ENCODE results near the gene YES1.

DNA sequence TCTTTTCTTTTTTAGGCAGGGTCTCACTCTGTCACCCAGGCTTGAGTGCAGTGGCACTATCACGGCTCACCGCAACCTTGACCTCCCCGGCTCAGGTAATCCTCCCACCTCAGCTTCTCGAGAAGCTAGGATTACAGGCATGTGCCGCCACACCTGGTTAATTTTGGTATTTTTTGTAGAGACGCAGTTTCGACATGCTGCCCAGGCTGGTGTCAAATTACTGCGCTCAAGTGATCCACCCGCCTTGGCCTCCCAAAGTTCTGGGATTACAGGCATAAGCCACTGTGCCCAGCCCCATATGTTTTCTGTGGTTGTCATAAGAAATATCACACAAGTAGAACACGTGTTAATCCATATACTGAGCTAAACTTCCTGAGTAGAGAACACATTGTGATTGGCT lies 114.2 kb downstream of the YES1 start:
- TF ChIP-seq, protein P1, sequence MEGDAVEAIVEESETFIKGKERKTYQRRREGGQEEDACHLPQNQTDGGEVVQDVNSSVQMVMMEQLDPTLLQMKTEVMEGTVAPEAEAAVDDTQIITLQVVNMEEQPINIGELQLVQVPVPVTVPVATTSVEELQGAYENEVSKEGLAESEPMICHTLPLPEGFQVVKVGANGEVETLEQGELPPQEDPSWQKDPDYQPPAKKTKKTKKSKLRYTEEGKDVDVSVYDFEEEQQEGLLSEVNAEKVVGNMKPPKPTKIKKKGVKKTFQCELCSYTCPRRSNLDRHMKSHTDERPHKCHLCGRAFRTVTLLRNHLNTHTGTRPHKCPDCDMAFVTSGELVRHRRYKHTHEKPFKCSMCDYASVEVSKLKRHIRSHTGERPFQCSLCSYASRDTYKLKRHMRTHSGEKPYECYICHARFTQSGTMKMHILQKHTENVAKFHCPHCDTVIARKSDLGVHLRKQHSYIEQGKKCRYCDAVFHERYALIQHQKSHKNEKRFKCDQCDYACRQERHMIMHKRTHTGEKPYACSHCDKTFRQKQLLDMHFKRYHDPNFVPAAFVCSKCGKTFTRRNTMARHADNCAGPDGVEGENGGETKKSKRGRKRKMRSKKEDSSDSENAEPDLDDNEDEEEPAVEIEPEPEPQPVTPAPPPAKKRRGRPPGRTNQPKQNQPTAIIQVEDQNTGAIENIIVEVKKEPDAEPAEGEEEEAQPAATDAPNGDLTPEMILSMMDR (IDR thresholded peaks at IDR 0.05 in 4 of 5, conservative IDR thresholded peaks at IDR 0.05 in 1 of 5), result no peak
- TF ChIP-seq POLR2A (IDR thresholded peaks at IDR 0.05), result no peak

All from gastrocnemius medialis (tissue), 4 donors.